Upper lobe of left lung (tissue), 6 donors: Measurements from ENCODE around the gene HOXA6. TPM values are rescaled to one million over a fixed set of nuclear protein-coding genes. Genes with fewer than 3 reads are reported as not detected.

Experiments
- ATAC-seq, 2 donors: fragments of 200-7000 bp; cut with Tn5 transposase; one replicate each; pipeline ENCODE4 v1.9.1; 2022; ENCODE audit warnings: mild to moderate bottlenecking in 2 of 2, moderate library complexity in 2 of 2; ENCODE audit not compliant: low FRiP score in 2 of 2
- DNase-seq, 2 donors: peaks; one replicate each; pipeline ENCODE4 v3.0.0-alpha.2; 2019 to 2020
- H3K27ac ChIP-seq, 4 donors: fragments of 200-600 bp; sonication (generic); one replicate each; pipeline ENCODE4 v1.5.1; 2016 to 2019
- H3K27me3 ChIP-seq, 4 donors: fragments of 200-600 bp; sonication (generic); one replicate each; pipeline ENCODE4 v1.5.1; 2017 to 2019
- H3K36me3 ChIP-seq, 4 donors: fragments of 200-600 bp; sonication (generic); one replicate each; pipeline ENCODE4 v1.5.1; 2016 to 2019
- H3K4me1 ChIP-seq, 4 donors: fragments of 200-600 bp; sonication (generic); one replicate each; pipeline ENCODE4 v1.5.1; 2018 to 2019
- H3K4me3 ChIP-seq, 4 donors: fragments of 200-600 bp; sonication (generic); one replicate each; pipeline ENCODE4 v1.5.1; 2017 to 2019; ENCODE audit warnings: mild to moderate bottlenecking in 2 of 4, moderate library complexity in 1 of 4
- H3K9me3 ChIP-seq, 4 donors: fragments of 200-600 bp; sonication (generic); one replicate each; pipeline ENCODE4 v1.5.1; 2018 to 2019
- CTCF ChIP-seq, 6 experiments: fragments of 450-650 bp in 4 of 6; fragments of 200-600 bp in 2 of 6; sonication (generic) in 2 of 6; IDR thresholded peaks; one replicate each; pipeline ENCODE4 v1.5.1; 2016 to 2019; ENCODE audit warnings: antibody characterized with exemption in 6 of 6
- EP300 ChIP-seq, 4 donors: sonication (generic); formaldehyde crosslinking; IDR thresholded peaks; one replicate each; pipeline ENCODE4 v1.5.1; 2017; ENCODE audit warnings: antibody characterized with exemption in 4 of 4, control low read depth in 2 of 4
- POLR2A ChIP-seq, 4 donors: fragments of 450-650 bp; IDR thresholded peaks; one replicate each; pipeline ENCODE4 v1.5.1; 2016 to 2017; ENCODE audit warnings: antibody characterized with exemption in 4 of 4, mild to moderate bottlenecking in 2 of 4
- POLR2AphosphoS5 ChIP-seq, 2 donors: sonication (generic); formaldehyde crosslinking; IDR thresholded peaks; one replicate each; pipeline ENCODE4 v1.5.1; 2017; ENCODE audit warnings: antibody characterized with exemption in 2 of 2
- WGBS, 2 donors: methylation state at CpG; one replicate each; pipeline ENCODE4 v1.1.5; 2017 to 2018; 5-methylcytosine and 5-hydroxymethylcytosine counted together
- total RNA-seq, 6 donors: library from RNA; depleted of rRNA in 4 of 6; stranded (reverse); fragments of >200 nt in 4 of 6; gene quantifications; one replicate each; pipeline versions ENCODE4 v1.1.0 to v1.2.1, GENCODE V29; 2016 to 2021
- donor health status: DM: no; HTN: no; CAD: no; lungs with moderate emphysema.
- donor health status: DM: no; HTN: yes; CAD: no; lungs with severe emphysema.

HOXA6 gene
- 1 to 10 TPM in 4 of 6 donors, under 1 TPM in 1, not detected in 1; 0.61 to 8.4 (median 4.0) TPM for total RNA-seq

- Histone ChIP-seq H3K4me3 (peak within 1 kb of the TSS; percentile 14 to 74 (median 43)), H3K4me1 (peaks cover 21 to 55% (median 31%) of the 10 kb centered on the region in 4 donors), H3K27me3 (peaks cover 0 to 46% (median 26%) of the 10 kb centered on the region in 4 donors), H3K27ac (peak within 1 kb of the TSS; percentile 84 to 95 (median 88)), H3K36me3 (no peaks in the 10 kb centered on the region), H3K9me3 (no peaks in the 10 kb centered on the region)
- ATAC-seq: no peak
- TF ChIP-seq CTCF (IDR thresholded peaks at IDR 0.05): no peak
- TF ChIP-seq POLR2A (IDR thresholded peaks at IDR 0.05): no peak
- no peak for TF ChIP-seq EP300 (IDR thresholded peaks at IDR 0.05)
- TF ChIP-seq POLR2AphosphoS5 (IDR thresholded peaks at IDR 0.05): no peak
- WGBS, 2 donors: 20 to 37% methylated on average over 16 to 36 of the region's 63 CpGs
- peak in 1 of 2 donors; percentile 91 for DNase-seq
Measured at GRCh38 chr7:27147199-27148030, at the start of gene HOXA6. Gene HOXA6, minus strand, starts transcription at chr7:27147774. Its CDS starts 25 bp downstream, at chr7:27147749.

GRCh38 chr7:27196287-27196767, 48.8 kb upstream of the HOXA6 start:
- TF ChIP-seq CTCF (IDR thresholded peaks at IDR 0.05) (peak; percentile 47 to 77 (median 74)), POLR2AphosphoS5 (IDR thresholded peaks at IDR 0.05) (no peak)
- ATAC-seq (peak in 1 of 2 donors; percentile 58), DNase-seq (peak in 1 of 2 donors; percentile 79)
- no peaks in the 10 kb centered on the region for H3K9me3 ChIP-seq
- WGBS, 2 donors: 2 to 4% methylated on average over 6 of the region's 6 CpGs
- no peak overlapping the region for H3K27ac ChIP-seq
- H3K4me3 ChIP-seq: no peak overlapping the region
- no peaks in the 10 kb centered on the region for H3K36me3 ChIP-seq
- peaks cover 35 to 46% (median 41%) of the 10 kb centered on the region in 4 donors for H3K4me1 ChIP-seq
- peaks cover 2 to 93% (median 62%) of the 10 kb centered on the region in 4 donors for H3K27me3 ChIP-seq

GRCh38 chr7:27194686-27195379, 47.3 kb upstream of the HOXA6 start:
- DNase-seq (no peak), ATAC-seq (no peak)
- H3K27me3 ChIP-seq: peaks cover 0 to 93% (median 57%) of the 10 kb centered on the region in 4 donors
- peaks cover 23 to 31% (median 27%) of the 10 kb centered on the region in 4 donors for H3K4me1 ChIP-seq
- H3K27ac ChIP-seq: no peak overlapping the region
- 31% methylated on average over 9 of the region's 9 CpGs for WGBS, 2 donors
- no peaks in the 10 kb centered on the region for H3K9me3 ChIP-seq
- no peak for TF ChIP-seq POLR2AphosphoS5 (IDR thresholded peaks at IDR 0.05)
- TF ChIP-seq POLR2A (IDR thresholded peaks at IDR 0.05): no peak
- TF ChIP-seq EP300 (IDR thresholded peaks at IDR 0.05): no peak
- TF ChIP-seq CTCF (IDR thresholded peaks at IDR 0.05): no peak
- H3K36me3 ChIP-seq: no peaks in the 10 kb centered on the region
- H3K4me3 ChIP-seq: no peak overlapping the region

GRCh38 chr7:27194002-27194352, 46.4 kb upstream of the HOXA6 start:
- DNase-seq (no peak), ATAC-seq (no peak)
- H3K36me3 ChIP-seq: no peaks in the 10 kb centered on the region
- 31 to 35% methylated on average over 2 of the region's 2 CpGs for WGBS, 2 donors
- no peak overlapping the region for H3K4me3 ChIP-seq
- H3K4me1 ChIP-seq: peaks cover 23 to 29% (median 26%) of the 10 kb centered on the region in 4 donors
- TF ChIP-seq CTCF (IDR thresholded peaks at IDR 0.05) (no peak), EP300 (IDR thresholded peaks at IDR 0.05) (no peak), POLR2A (IDR thresholded peaks at IDR 0.05) (no peak), POLR2AphosphoS5 (IDR thresholded peaks at IDR 0.05) (no peak)
- H3K9me3 ChIP-seq: no peaks in the 10 kb centered on the region
- no peak overlapping the region for H3K27ac ChIP-seq
- H3K27me3 ChIP-seq: peaks cover 0 to 96% (median 58%) of the 10 kb centered on the region in 4 donors
